PC-9 (cell line): ENCODE data around the gene KCNH2.

Source experiments
- EZH2 ChIP-seq: fragments of 200-600 bp; sonication (generic); IDR thresholded peaks from 2 replicates; pipeline ENCODE4 v1.8.0; 2017; ENCODE audit warnings: antibody characterized with exemption, low read depth
- TF ChIP-seq, protein P1 (sequence below): fragments of 200-600 bp; sonication (generic); conservative IDR thresholded peaks from 2 replicates; pipeline ENCODE4 v1.6.1; 2017; ENCODE audit warnings: mixed run types, antibody characterized with exemption, mild to moderate bottlenecking, moderate library complexity

DNA sequence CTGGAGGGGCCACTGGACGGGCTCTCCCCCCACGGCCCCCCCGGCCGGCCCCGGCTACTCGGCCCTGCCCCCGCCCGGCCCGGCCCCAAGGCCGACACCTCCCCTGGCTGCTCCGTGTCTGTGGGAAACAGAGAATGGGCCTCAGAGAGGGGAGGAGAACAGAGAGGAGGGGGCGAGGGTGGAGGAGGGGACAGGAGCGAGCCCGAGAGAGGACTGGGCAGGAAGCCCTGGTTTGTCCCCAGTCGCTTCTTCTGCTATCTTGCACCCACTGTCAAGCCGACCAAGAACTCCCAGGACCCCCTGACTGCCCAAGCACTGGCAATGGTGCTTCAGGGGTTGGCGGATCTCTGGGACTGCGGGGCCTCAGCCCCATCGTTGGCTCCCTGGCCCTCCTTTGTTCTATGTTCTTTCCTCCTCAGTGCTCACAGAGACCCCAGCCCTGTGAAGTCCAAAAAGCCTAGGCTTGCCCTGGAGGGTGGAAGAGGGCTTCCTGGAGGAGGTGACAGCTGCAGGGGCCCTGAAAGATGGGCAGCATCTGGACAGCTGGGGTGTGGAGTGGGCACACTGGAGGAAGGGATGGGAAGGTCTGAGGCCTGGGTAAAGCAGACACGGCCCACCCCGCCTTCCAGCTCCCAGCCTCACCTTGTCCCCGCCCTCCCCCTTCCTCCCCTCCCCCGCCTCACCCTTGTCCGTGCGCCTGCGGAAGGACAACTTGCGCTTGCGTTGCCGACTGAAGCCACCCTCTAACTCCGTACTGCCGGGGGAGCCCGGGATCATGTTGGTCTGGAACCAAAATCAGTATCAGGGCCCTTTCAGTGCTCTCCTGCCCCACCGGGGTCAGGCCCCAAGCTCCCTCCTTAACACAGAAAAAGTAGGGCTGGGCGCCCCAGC is 30.1 kb downstream of the KCNH2 start:
- TF ChIP-seq, protein P1, sequence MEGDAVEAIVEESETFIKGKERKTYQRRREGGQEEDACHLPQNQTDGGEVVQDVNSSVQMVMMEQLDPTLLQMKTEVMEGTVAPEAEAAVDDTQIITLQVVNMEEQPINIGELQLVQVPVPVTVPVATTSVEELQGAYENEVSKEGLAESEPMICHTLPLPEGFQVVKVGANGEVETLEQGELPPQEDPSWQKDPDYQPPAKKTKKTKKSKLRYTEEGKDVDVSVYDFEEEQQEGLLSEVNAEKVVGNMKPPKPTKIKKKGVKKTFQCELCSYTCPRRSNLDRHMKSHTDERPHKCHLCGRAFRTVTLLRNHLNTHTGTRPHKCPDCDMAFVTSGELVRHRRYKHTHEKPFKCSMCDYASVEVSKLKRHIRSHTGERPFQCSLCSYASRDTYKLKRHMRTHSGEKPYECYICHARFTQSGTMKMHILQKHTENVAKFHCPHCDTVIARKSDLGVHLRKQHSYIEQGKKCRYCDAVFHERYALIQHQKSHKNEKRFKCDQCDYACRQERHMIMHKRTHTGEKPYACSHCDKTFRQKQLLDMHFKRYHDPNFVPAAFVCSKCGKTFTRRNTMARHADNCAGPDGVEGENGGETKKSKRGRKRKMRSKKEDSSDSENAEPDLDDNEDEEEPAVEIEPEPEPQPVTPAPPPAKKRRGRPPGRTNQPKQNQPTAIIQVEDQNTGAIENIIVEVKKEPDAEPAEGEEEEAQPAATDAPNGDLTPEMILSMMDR, result no peak
- TF ChIP-seq EZH2, result no peak
